GM18873 (cell line): ENCODE data around the gene ZNF213.
"Not testable (repeated sequence)": the region's sequence is repeated elsewhere in the genome, so short reads cannot be mapped to it uniquely, and the experiment has no call there.

Experiments used
- ATAC-seq: cut with Tn5 transposase; IDR thresholded peaks from one replicate; pipeline ENCODE4 v1.9.1; 2021; ENCODE audit warnings: mild to moderate bottlenecking, moderate library complexity, moderate number of reproducible peaks; ENCODE audit not compliant: unreplicated experiment, low FRiP score

Gene ZNF213

GRCh38 chr16:3165111-3165822 is 30.4 kb downstream of the ZNF213 start:
- no peak for ATAC-seq

- ATAC-seq = no peak
Observed at GRCh38 chr16:3166505-3166886, 31.7 kb downstream of the ZNF213 start.

- not testable (repeated sequence) for ATAC-seq
Observed at GRCh38 chr16:3168729-3169128, 33.9 kb downstream of the ZNF213 start.

GRCh38 chr16:3170440-3171180 is 35.8 kb downstream of the ZNF213 start:
- no peak for ATAC-seq

GRCh38 chr16:3171181-3171854 is 36.5 kb downstream of the ZNF213 start:
- ATAC-seq = no peak

- no peak for ATAC-seq
Observed at GRCh38 chr16:3171855-3172593, 37.2 kb downstream of the ZNF213 start.

- ATAC-seq = no peak
Observed at GRCh38 chr16:3173892-3174617, 39.2 kb downstream of the ZNF213 start.

- ATAC-seq = no peak
Observed at GRCh38 chr16:3174618-3175148, 39.9 kb downstream of the ZNF213 start.

GRCh38 chr16:3175157-3176093 is 40.6 kb downstream of the ZNF213 start:
- ATAC-seq = no peak

GRCh38 chr16:3179651-3180050 is 44.8 kb downstream of the ZNF213 start:
- no peak for ATAC-seq

- ATAC-seq = no peak
Observed at GRCh38 chr16:3180445-3180878, 45.6 kb downstream of the ZNF213 start.

GRCh38 chr16:3182293-3182607 is 47.4 kb downstream of the ZNF213 start:
- ATAC-seq = not testable (repeated sequence)

- ATAC-seq = no peak
Observed at GRCh38 chr16:3182608-3183444, 48.0 kb downstream of the ZNF213 start.

- ATAC-seq = no peak
Observed at GRCh38 chr16:3183445-3184139, 48.8 kb downstream of the ZNF213 start.

- no peak for ATAC-seq
Observed at GRCh38 chr16:3186946-3187690, 52.3 kb downstream of the ZNF213 start.

- no peak for ATAC-seq
Observed at GRCh38 chr16:3187798-3188674, 53.2 kb downstream of the ZNF213 start, which contains the start of gene OR1F1. TSS of gene OR1F1 (plus strand) at chr16:3188204.
